PFSK-1 (cell line): ENCODE results near the gene RBMX.

Source experiments
- POLR2AphosphoS5 ChIP-seq: IDR thresholded peaks from 2 replicates; pipeline ENCODE4 v1.6.1; 2012; ENCODE audit warnings: low read depth, mild to moderate bottlenecking, control low read depth, low read length, moderate library complexity
- REST ChIP-seq, 2 experiments: IDR thresholded peaks; 2 replicates each; pipeline versions ENCODE4 v1.6.1 to v1.8.0; 2011 to 2012; ENCODE audit warnings: low read depth in 2 of 2, low read length in 2 of 2, control low read depth in 1 of 2, inconsistent platforms in 1 of 2, mild to moderate bottlenecking in 1 of 2, moderate library complexity in 1 of 2; ENCODE audit not compliant: insufficient read depth in 1 of 2
- SIN3A ChIP-seq: IDR thresholded peaks from 2 replicates; pipeline ENCODE4 v1.6.1; 2012; ENCODE audit warnings: mild to moderate bottlenecking, low read length, moderate library complexity, borderline replicate concordance; ENCODE audit not compliant: insufficient read depth
- TAF1 ChIP-seq: IDR thresholded peaks from 2 replicates; pipeline ENCODE4 v1.6.1; 2012; ENCODE audit warnings: low read length, control low read depth, borderline replicate concordance; ENCODE audit not compliant: insufficient read depth

- TF ChIP-seq POLR2AphosphoS5 (no peak), REST (IDR thresholded peaks at IDR 0.05; ENCODE audit: insufficient read depth in 1 of 2, low read depth in 2 of 2, low read length in 2 of 2) (no peak), TAF1 (no peak), SIN3A (no peak)
Measured at GRCh38 chrX:136867518-136867917, 13.0 kb downstream of the RBMX start.
